Kasumi-1 (cell line): ENCODE data around the gene DGLUCY.
A peak's percentile ranks its signal among the peaks of the same experiment; 100 is the strongest.
"Not testable (repeated sequence)": the region's sequence is repeated elsewhere in the genome, so short reads cannot be mapped to it uniquely, and the experiment has no call there.

Source experiments
- DNase-seq, 2 experiments: peaks; one replicate each; lab custom pipeline; 2025; lab: John Stamatoyannopoulos, UW

DGLUCY gene

DNA sequence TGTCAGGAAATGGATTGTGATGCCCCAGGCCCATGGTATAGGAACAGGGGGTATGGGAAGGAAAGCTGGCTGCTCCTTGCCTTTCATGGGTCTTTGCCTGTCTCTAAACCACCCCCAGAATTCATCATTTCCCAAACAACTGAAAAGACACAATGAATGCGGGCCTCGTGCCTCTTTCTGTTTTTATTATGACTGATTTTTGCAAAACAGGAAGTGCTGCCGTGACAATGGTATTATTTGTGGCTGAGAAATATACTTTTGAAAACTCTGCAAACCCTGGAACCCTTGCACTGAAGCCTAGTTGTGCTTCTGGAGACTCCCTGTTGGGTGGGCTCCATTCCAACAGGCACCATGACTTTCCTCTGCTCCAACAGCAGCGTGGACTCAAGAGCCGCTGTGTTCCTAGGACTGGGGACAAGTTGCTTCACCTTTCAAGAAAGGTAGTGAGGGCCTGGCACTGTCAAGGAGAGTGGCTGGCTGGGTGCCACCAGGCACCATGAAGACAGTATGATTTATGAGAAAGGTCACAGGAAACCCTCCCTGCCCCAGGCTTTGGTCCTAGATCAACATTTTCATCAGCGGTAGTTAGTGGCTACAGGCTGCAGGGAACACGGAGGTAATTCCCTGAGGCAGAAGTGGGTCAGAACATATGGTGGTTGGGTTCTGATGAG, 4.8 kb upstream of the DGLUCY start:
- peak; percentile 10 to 41 for DNase-seq

DNA sequence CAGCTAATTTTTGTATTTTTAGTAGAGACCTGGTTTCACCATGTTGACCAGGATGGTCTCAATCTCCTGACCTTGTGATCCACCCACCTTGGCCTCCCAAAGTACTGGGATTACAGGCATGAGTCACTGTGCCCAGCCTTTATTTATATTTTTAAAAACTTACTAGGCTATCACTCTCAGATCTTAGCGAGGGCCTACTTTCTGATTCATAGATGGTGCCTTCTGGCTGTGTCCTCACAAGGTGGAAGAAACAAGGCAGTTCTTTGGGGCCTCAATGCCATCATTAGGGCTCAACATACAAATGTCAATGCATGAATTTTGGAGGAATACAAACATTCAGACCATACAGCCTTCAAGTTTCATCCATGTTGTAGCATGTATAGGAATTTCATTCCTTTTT, 2.4 kb upstream of the DGLUCY start:
- no peak for DNase-seq

DNA sequence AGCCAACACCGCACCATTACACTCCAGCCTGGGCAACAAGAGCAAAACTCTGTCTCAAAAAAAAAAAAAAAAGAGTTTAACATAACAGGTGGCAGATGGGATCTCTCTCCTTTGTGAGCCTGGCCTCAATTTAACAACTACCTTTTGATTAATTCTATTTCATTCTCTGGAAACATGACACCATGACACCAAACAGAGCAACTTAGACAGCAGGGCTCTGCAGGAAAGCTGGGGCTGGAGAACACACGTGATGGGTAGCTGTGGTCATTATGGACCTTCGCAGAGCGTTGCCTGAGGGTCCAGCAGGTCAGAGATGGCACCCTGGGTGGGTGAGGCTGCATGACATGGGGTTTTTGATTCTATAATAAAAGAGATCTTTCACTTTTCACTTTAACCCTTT, 1.7 kb upstream of the DGLUCY start:
- no peak for DNase-seq

DNA sequence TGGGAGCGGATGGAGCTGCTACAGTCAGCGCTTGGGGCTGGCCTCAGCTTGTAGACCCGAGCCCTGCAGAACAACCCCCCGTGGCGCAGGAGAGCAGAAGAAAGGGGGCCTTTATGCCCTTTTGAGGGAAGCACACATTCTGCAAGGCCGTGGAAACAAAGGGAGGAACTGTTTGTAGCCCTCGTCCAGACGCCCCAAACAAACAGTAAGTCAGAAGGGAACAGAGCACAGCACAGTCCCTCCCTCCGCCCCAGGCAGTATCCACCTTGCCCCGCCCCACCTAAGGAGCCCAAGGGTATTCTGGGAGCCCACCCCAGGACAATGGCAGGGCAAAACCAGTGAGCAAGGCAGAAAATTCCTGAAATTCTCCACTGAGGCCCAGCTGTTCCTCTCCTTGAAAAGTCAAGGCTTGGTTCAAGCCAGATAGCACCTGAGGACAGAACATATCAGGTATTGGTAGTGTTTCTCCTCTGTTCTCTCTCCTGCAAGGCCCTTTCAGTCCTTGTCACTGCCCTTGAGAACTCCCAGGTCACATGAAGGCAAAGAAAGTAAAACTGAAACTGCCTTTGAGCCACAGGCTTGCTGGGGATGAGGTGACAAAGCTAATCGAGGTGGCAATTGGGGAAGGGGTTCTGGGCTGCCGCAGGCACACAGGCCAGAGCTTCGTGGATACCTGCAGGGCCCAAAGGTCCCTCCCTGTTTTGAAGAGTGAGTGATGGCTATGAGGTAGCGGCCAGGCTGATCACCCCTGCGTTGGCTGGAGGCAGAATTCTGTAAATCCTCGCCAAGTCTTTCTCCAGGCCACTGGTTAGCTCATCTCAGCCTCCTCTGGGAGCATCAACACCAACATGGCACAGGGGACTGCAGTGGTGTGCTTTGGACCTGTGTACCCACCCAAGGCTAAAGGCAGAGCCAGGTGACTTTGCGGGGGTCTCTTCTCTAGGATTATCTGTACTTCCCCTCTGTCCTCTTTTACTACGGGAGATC, 499 bp downstream of the DGLUCY start:
- peak; percentile 85 to 88 for DNase-seq

DNA sequence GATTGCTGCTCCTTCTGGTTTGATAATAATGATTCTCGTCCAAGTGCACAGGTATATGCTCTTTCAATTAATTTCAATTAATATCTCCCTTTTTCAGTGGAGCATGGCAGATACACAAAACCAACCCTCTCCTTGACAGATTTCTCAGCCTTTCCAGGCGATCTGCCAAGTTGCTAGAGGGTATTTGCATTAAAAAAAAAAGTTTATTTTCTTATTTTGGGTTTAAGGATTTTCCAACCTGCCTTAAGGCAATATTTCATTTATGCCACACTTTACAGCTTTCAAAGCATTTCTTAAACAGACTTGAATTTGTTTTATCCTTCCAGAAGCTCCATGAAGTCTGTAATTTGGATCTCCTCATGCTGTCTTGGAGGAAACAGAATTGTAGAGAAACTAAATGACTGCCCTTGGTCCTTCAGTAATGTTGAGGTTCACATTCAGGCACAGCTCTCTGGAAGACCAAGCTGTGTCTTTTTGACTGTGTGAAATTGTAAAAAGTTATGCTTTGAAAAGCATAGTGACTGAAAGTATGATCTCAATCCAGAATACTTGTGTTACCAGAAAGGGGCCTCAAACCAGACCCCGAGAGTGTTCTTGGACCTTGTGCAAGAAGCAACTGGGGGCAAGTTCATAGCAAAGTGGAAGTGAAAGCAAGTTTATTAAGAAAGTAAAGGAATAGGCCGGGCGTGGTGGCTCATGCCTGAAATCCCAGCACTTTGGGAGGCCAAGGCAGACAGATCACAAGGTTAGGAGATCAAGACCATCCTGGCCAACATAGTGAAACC, 2.3 kb downstream of the DGLUCY start:
- DNase-seq, result no peak

DNA sequence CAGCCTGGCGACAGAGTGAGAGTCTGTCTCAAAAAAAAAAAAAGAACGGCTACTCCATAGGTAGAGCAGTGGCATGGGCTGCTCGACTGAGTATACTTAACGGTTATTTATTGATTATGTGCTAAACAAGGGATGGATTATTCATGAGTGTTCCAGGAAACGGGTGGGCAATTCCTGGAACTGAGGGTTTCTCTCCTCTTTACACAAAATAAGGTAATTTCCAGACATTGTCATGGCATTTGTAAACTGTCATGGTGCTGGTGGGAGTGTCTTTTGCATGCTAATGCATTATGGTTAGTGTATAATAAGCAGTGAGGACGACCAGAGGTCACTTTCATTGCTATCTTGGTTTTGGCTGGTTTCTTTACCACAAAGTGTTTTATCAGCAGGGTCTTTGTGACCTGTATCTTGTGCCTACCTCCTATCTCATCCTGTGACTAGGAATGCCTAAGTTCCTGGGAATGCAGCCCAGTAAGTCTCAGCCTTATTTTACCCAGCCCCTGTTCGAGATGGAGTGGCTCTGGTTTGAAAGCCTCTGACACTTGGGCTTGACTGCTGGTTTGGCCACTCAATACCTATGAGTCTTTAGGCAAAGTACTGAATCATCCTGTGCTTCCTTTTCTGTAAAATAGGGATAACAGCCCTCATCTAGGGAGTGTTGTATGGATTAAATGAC, 3.2 kb downstream of the DGLUCY start:
- no peak for DNase-seq

DNA sequence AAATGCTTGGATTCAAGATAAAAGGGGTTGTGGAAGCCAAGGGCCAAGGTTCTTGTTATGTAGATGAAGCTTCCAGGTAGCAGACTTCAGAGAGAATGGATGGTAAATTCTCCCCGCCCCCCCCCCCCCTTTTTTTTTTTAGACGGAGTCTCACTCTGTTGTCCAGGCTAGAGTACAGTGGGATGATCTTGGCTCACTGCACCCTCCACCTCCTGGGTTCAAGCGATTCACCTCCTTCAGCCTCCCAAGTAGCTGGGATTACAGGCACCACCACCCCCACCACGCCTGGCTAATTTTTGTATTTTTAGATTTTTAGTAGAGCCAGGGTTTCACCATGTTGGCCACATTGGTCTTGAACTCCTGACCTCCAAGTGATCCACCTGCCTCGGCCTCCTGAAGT, 4.1 kb downstream of the DGLUCY start:
- DNase-seq, result no peak

DNA sequence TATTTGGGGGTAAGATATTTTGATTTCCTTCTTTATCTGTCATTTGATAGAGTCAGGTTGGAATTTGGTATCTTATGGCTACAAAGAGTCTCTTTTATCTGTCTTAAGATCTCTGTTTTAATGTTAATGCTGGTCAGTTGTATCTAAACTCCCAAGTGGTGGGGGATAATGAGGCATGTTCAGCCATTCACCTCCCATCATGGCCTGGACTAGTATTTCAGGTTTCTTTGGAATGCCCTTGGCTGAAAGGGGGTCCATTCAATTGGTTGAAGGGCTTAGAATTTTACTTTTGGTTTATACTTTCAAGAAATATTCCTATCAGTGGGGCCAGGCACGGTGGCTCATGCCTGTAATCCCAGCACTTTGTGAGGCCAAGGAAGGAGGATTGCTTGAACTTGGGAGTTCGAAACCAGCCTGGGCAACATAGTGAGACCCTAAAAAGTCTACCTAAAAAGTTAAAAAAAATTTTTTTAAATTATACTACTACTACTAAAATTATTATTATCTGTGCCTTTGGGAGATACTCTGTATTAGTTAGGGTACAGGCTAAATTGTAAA, 4.7 kb downstream of the DGLUCY start:
- DNase-seq, result no peak

DNA sequence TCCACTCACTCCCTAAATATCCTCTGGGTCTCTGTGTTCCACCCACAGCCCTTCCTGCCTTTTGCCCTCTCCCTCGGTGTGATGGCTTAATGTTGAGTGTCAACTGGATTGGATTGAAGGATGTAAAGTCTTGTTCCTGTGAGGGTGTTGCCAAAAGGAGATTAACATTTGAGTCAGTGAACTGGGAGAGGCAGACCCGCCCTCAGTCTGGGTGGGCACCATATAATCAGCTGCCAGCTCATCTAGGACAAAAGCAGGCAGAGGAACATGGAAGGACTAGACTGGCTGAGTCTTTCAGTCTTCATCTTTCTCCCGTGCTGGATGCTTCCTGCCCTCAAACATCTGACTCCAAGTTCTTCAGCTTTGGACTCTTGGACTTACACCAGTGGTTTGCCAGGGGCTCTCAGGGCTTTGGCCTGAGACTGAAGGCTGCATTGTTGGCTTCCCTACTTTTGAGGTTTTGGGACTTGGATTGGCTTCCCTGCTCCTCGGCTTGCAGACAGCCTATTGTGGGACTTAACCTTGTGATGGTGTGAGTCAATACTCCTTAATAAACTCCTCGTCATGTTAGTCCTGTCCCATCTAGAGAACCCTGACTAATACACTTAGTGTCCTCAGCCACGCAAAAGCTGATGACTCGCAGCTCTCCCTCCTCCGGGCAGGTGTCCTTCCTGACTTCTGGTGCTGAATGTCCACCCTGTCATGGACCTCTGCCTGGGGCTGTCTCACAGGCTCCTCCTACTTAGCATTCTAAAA, 5.9 kb downstream of the DGLUCY start:
- no peak for DNase-seq

DNA sequence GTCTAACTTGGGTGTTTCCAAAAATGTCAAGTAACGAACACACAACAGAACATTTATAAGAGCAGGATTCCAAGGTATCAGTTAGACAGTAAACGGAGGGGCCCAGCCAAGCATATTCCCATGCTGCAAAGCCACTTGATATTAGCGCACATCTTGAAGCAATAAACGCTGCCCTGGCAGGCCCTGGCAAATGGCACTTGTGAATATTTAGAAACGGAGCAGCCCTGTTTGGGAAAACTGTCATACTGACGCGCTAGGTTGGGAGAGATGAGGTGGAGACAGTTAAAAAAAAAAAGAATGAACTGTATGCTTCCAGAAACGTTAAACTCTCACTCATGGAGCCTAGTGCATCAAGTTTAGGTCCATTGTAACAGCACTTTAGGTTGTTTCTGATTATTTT, 9.3 kb downstream of the DGLUCY start:
- DNase-seq, result no peak

DNA sequence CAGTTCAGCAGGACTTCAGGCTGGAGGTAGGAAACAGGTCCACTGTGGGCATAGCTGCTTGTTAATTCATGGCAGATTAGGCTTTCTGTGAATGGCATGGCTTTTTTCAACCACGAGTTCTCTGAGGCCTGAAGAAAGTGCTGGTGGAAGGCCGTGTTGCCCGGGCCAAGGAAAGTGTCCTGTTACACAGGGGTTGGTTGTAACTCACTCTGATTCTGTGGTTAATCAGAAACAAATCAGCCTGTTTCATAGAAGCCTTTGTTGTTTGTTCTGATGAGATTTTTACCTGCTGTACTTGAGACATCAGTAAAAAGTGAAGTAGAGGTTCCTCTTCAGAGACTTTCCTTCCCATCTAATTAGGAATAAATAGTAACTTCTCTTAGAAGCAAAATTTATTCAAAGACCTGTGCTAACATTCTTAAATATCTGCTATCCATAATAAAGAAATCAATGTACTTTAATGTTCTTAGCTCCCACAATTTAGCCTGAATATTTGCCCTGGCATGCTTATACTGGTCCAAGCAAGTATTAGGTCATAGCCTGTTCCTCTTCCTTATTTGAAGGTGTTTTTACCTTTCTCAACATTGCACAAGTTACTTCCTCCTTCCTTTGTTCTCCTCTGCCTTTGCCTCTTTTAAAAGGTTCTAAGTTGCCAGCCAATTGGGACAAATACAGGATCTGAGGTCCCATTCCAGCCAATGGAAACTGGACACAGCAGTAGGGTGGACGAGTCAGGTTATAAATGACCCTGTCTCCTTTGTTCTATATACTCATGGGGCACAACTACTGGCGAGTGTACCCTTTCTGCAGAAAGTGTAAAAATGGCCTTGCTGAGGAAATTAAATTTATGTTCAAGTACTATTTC, 10.8 kb downstream of the DGLUCY start:
- not testable (repeated sequence) for DNase-seq

DNA sequence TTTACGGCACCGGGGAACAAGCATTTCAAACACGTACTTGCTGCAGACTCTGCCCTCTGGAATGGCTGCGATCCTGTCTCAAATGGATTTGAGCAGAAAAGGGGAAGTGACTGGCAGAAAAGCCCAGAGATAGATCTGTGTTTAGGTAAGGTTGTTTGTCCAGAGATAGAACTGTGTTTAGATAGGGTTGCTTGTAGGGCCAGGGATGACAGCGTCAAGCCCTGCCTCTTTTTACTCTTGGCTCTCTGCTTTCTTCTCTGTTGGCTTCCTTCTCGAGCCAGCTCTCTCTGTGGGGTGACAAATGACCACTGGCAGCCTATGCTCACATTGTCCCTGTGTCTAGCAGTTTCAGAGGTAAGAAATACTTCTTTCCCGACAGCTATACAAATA, 11.4 kb downstream of the DGLUCY start:
- DNase-seq, result peak; percentile 43 to 45

DNA sequence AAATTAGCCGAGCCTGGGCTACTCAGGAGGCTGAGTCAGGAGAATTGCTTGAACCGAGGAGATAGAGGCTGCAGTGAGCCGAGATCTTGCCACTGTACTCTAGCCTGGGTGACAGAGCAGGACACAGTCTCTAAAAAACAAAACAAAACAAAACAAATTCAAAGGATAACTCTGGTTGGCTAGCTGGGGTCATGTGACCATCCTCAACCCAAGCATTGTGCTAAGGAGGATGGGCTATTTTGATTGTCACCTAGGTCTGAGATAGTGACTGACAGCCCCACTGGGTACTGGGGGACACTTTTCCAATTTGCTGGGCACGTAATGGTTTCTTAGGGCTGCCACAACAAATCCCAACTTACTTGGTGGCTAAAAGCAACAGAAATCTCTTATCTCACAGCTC, 11.9 kb downstream of the DGLUCY start:
- DNase-seq, result no peak

DNA sequence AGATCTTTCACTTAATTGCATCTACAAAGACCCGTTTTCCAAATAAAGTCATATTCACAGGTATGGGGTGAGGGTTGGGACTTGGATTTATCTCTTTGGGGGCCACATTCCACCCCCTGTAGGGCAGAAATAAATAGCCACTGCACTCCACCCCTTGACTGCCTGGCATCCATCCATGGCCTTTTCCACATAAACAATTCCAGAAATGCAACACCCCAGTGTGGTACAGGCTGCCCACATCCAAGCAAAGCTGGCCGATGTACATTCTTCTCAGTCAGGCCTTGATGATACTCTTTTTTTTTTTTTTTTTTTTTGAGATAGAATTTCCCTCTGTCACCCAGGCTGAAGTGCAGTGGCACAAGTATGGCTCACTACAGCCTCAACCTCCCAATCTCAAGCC, 12.9 kb downstream of the DGLUCY start:
- DNase-seq, result no peak

DNA sequence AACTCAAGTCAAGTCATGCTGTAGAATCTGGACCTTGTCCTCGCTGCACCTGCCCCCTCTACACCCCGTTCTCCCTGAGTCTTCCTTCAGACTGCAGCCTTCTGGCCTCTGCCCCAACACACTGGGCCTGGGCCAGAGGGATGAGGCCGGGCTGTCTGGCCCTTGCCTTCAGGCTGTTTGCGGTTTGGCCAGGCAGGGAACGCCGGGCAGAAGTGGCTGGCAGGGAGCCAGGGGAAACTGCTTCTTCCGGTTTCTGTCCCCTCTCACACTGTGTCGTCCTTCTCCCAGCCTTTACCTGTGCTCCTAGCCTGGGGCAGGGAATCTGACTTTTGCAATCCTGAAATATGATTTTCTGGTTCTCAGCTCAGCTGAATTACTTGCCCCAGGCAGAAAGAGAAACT, 13.5 kb downstream of the DGLUCY start:
- no peak for DNase-seq

DNA sequence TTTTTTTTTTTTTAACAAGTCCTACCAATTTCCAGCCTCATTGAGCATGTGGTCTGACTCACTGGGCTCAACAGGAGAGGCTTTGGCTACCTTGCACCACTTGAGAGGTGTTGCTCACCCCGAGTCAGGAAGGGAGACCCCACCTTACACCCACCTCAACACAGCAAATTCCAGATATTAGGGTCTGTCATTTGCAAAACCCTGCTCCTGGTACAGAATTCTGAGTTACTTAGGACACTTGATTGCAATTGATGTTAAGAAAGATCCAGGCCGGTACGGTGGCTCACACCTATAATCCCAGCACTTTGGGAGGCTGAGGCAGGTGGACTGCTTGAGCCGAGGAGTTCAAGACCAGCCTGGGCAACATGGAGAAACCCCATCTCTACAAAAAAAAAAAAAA, 14.1 kb downstream of the DGLUCY start:
- no peak for DNase-seq

DNA sequence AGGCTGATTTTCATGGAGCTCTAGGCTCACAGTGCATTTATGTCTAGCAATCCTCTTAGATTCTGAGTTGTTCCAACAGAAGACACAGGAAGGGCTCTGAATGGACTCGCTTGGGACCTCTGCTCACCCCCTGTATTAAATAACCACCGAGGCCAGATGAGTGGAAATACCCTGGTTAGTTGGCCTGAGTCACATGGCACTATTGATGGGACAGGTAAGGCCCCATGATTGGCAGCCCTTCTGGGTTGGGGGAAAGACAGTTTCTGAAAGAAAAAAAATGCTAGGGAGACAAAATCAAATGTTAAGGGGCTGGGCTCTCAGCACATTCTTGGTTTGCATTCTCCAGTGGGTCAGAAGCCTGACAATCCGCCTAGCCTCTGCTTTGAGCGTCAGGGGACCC, 14.8 kb downstream of the DGLUCY start:
- DNase-seq, result no peak

DNA sequence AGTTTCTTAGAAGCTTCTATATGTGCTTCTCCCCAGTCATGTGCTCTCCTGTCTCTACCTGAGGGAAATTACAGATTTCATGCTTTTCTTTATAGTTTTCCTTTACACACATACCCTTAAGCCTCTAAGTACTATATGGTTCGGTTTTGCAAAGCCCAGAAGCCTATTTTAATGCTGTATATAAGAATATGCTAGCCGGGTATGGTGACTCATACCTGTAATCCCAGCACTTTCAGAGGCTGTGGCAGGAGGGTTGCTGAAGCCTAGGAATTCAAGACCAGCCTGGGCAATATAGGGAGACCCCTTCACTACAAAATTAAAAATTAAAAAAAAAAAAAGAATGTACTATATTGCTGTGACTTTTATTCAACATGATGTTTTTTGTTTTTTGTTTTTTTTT, 15.4 kb downstream of the DGLUCY start:
- DNase-seq, result no peak

DNA sequence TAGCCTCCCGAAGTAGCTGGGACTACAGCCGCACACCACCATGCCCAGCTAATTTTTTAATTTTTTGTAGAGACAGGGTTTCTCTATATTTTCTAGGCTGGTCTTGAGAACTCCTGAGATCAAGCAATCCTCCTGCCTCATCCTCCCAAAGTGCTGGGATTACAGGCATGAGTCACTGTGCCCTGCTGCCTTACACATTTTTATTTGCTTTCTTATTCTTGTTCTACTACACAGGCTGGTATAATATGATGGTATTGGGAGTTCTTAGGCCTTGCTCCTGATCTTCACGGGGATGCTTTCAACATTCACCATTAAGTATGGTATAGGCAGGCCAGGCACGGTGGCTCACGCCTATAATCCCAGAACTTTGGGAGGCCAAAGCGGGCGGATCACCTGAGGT, 21.2 kb downstream of the DGLUCY start:
- no peak for DNase-seq
